WTC11 (cell line): ENCODE results near the gene COPS6. TPM values are rescaled to one million over a fixed set of nuclear protein-coding genes. Genes with fewer than 3 reads are reported as not detected.

ENCODE experiments used
- ATAC-seq: fragments of 200-7000 bp; cut with Tn5 transposase; 2 replicates; pipeline ENCODE4 v1.10.0; 2021; ENCODE audit warnings: mild to moderate bottlenecking, moderate library complexity
- CTCF ChIA-PET: fragments of 300-600 bp; sonication (Branson Sonifier 250); formaldehyde crosslinking; loops from one replicate; lab custom pipeline; 2021; ENCODE audit warnings: antibody characterized with exemption; lab: Charles Lee
- POLR2A ChIA-PET: fragments of 350-600 bp; sonication (Branson Sonifier 250); formaldehyde crosslinking; loops from one replicate; lab custom pipeline; 2021; ENCODE audit warnings: antibody characterized with exemption; lab: Charles Lee
- DNase-seq: peaks from one replicate; pipeline ENCODE4 v3.0.0; 2021; ENCODE audit warnings: low spot score
- H3K27ac Mint-ChIP-seq: 2 replicates; pipeline ENCODE4 v1.8.0; 2021; ENCODE audit warnings: mixed read lengths
- H3K27me3 Mint-ChIP-seq: 2 replicates; pipeline ENCODE4 v1.8.0; 2021; ENCODE audit warnings: low read depth, mild to moderate bottlenecking, moderate library complexity, mixed read lengths
- H3K36me3 Mint-ChIP-seq: 2 replicates; pipeline ENCODE4 v1.8.0; 2021; ENCODE audit warnings: mixed read lengths
- H3K4me1 Mint-ChIP-seq: 2 replicates; pipeline ENCODE4 v1.8.0; 2022; ENCODE audit warnings: mixed read lengths
- H3K4me3 Mint-ChIP-seq: 2 replicates; pipeline ENCODE4 v1.8.0; 2021; ENCODE audit warnings: mild to moderate bottlenecking, moderate library complexity, mixed read lengths
- H3K9me3 Mint-ChIP-seq: 2 replicates; pipeline ENCODE4 v1.8.0; 2021; ENCODE audit warnings: mixed read lengths
- AFF4 ChIP-seq: sonication (generic); formaldehyde crosslinking; IDR thresholded peaks from 2 replicates; pipeline ENCODE4 v1.8.1; 2023; ENCODE audit warnings: mild to moderate bottlenecking, missing genetic modification reagents, borderline replicate concordance
- E2F4 ChIP-seq: sonication (generic); formaldehyde crosslinking; IDR thresholded peaks from 2 replicates; pipeline ENCODE4 v1.8.1; 2022; ENCODE audit warnings: low read depth, mild to moderate bottlenecking, moderate library complexity, missing genetic modification reagents, borderline replicate concordance
- ERG ChIP-seq: fragments of 250-450 bp; sonication (Bioruptor Pico); IDR thresholded peaks from 2 replicates; pipeline ENCODE4 v1.8.0; 2021; ENCODE audit warnings: mild to moderate bottlenecking
- ETV6 ChIP-seq: sonication (generic); formaldehyde crosslinking; IDR thresholded peaks from 2 replicates; pipeline ENCODE4 v1.8.1; 2022; ENCODE audit warnings: mild to moderate bottlenecking, missing genetic modification reagents
- FOXP4 ChIP-seq: sonication (generic); formaldehyde crosslinking; IDR thresholded peaks from 2 replicates; pipeline ENCODE4 v1.8.0; 2022; ENCODE audit warnings: mild to moderate bottlenecking, missing genetic modification reagents
- JAZF1 ChIP-seq: fragments of 250-450 bp; sonication (Bioruptor Pico); IDR thresholded peaks from 2 replicates; pipeline ENCODE4 v1.9.0; 2021; ENCODE audit warnings: moderate library complexity, mild to moderate bottlenecking, inconsistent platforms
- KAT7 ChIP-seq: sonication (generic); formaldehyde crosslinking; IDR thresholded peaks from 2 replicates; pipeline ENCODE4 v1.8.1; 2023; ENCODE audit warnings: missing genetic modification reagents, mild to moderate bottlenecking, borderline replicate concordance
- MYBL2 ChIP-seq: sonication (generic); formaldehyde crosslinking; IDR thresholded peaks from 2 replicates; pipeline ENCODE4 v1.8.1; 2023; ENCODE audit warnings: mild to moderate bottlenecking, moderate library complexity, missing genetic modification reagents
- NFATC4 ChIP-seq: fragments of 250-450 bp; sonication (Bioruptor Pico); IDR thresholded peaks from 2 replicates; pipeline ENCODE4 v1.9.0; 2021; ENCODE audit warnings: mild to moderate bottlenecking
- TP53 ChIP-seq: sonication (generic); formaldehyde crosslinking; IDR thresholded peaks from 2 replicates; pipeline ENCODE4 v1.8.1; 2023; ENCODE audit warnings: mild to moderate bottlenecking, missing genetic modification reagents
- ZNF138 ChIP-seq: sonication (generic); formaldehyde crosslinking; conservative IDR thresholded peaks from 2 replicates; pipeline ENCODE4 v1.8.1; 2022; ENCODE audit warnings: mild to moderate bottlenecking, moderate library complexity, missing genetic modification reagents
- total RNA-seq: library from RNA; stranded (reverse); gene quantifications from 3 replicates; pipeline ENCODE4 v1.2.3, GENCODE V29; 2021
- TF ChIP-seq, protein P1 (sequence below): fragments of 250-450 bp; sonication (Bioruptor Pico); conservative IDR thresholded peaks from 2 replicates; pipeline ENCODE4 v1.9.0; 2021; ENCODE audit warnings: mild to moderate bottlenecking
- TF ChIP-seq, protein P2 (sequence below): sonication (generic); formaldehyde crosslinking; IDR thresholded peaks from 2 replicates; pipeline ENCODE4 v1.8.0; 2023; ENCODE audit warnings: missing genetic modification reagents, mild to moderate bottlenecking, borderline replicate concordance

COPS6 gene
- total RNA-seq, 1 experiment from 2014 or later, result 118 TPM

GRCh38 chr7:100111914-100112313 is 23.1 kb downstream of the COPS6 start (continued):
- TF ChIP-seq NFATC4 (CRISPR knock-in tag) (no peak), ERG (CRISPR knock-in tag) (no peak)

GRCh38 chr7:100115026-100115425 is 26.3 kb downstream of the COPS6 start:
- DNase-seq (no peak), ATAC-seq (no peak)
- Mint-ChIP-seq H3K27me3 (no peaks in the 10 kb centered on the region), H3K36me3 (peaks cover 34% of the 10 kb centered on the region), H3K4me1 (peaks cover 4% of the 10 kb centered on the region; the same call in 1 of the 2 replicates), H3K27ac (no peak overlapping the region), H3K4me3 (no peak overlapping the region), H3K9me3 (no peaks in the 10 kb centered on the region)
- ChIA-PET POLR2A (no interaction called here), CTCF (no interaction called here)
- TF ChIP-seq FOXP4 (CRISPR knock-in tag) (no peak), ETV6 (CRISPR knock-in tag) (no peak), AFF4 (no peak), KAT7 (no peak), JAZF1 (CRISPR knock-in tag) (no peak), ZNF138 (CRISPR knock-in tag) (no peak), E2F4 (CRISPR knock-in tag) (no peak), MYBL2 (CRISPR knock-in tag) (no peak), TP53 (CRISPR knock-in tag) (no peak)
- TF ChIP-seq, protein P1, sequence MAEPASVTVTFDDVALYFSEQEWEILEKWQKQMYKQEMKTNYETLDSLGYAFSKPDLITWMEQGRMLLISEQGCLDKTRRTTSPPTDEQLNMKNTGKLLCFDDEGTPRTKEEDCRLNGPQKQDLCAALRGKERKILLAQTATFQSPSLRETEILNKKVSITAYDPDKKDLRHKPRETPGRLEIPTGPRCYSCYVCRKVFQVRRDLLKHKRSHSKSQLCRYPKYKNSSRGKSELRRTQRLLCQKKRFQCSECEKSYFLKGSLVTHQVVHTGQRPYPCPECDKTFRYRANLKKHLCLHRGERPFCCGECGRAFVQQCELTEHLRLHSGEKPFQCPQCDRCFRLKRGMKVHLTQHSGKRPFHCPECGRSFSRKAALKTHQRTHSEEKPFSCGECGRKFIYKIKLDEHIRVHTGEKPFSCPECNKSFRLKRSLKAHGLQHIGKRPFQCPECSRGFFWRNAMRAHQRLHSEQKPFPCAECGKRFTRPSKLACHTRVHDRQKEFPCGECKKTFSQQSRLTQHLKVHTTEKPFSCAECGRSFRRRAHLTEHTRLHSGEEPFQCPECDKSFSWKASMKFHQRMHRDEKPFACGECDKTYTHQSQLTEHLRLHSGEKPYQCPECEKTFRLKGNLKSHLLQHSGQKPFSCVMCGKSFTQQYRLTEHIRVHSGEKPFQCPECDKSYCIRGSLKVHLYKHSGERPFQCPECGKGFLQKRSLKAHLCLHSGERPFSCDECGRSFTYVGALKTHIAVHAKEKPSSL (CRISPR knock-in tag), result no peak
- TF ChIP-seq, protein P2, sequence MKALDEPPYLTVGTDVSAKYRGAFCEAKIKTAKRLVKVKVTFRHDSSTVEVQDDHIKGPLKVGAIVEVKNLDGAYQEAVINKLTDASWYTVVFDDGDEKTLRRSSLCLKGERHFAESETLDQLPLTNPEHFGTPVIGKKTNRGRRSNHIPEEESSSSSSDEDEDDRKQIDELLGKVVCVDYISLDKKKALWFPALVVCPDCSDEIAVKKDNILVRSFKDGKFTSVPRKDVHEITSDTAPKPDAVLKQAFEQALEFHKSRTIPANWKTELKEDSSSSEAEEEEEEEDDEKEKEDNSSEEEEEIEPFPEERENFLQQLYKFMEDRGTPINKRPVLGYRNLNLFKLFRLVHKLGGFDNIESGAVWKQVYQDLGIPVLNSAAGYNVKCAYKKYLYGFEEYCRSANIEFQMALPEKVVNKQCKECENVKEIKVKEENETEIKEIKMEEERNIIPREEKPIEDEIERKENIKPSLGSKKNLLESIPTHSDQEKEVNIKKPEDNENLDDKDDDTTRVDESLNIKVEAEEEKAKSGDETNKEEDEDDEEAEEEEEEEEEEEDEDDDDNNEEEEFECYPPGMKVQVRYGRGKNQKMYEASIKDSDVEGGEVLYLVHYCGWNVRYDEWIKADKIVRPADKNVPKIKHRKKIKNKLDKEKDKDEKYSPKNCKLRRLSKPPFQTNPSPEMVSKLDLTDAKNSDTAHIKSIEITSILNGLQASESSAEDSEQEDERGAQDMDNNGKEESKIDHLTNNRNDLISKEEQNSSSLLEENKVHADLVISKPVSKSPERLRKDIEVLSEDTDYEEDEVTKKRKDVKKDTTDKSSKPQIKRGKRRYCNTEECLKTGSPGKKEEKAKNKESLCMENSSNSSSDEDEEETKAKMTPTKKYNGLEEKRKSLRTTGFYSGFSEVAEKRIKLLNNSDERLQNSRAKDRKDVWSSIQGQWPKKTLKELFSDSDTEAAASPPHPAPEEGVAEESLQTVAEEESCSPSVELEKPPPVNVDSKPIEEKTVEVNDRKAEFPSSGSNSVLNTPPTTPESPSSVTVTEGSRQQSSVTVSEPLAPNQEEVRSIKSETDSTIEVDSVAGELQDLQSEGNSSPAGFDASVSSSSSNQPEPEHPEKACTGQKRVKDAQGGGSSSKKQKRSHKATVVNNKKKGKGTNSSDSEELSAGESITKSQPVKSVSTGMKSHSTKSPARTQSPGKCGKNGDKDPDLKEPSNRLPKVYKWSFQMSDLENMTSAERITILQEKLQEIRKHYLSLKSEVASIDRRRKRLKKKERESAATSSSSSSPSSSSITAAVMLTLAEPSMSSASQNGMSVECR (CRISPR knock-in tag), result no peak
